NB4 (cell line): ENCODE measurements around the gene PASK.

Experiments
- DNase-seq: peaks from one replicate; pipeline ENCODE4 v3.0.0; 2010; ENCODE audit warnings: low read depth
- H3K4me3 ChIP-seq: one replicate; pipeline ENCODE4 v1.5.1; 2011; ENCODE audit warnings: mild to moderate bottlenecking, low read depth, low read length, moderate library complexity
- CTCF ChIP-seq: IDR thresholded peaks from one replicate; pipeline ENCODE4 v1.5.1; 2012; ENCODE audit warnings: low read depth, low read length
- MYC ChIP-seq: IDR thresholded peaks from 2 replicates; pipeline ENCODE4 v1.6.1; 2011; ENCODE audit warnings: low read depth, low read length
- POLR2A ChIP-seq: IDR thresholded peaks from 2 replicates; pipeline ENCODE4 v1.6.1; 2011; ENCODE audit warnings: mild to moderate bottlenecking; ENCODE audit not compliant: insufficient read length; ENCODE audit errors: extremely low read depth
- TF ChIP-seq, protein P1 (sequence below): IDR thresholded peaks from 2 replicates; pipeline ENCODE4 v1.6.1; 2011; ENCODE audit warnings: low read depth, low read length

Gene PASK

DNA sequence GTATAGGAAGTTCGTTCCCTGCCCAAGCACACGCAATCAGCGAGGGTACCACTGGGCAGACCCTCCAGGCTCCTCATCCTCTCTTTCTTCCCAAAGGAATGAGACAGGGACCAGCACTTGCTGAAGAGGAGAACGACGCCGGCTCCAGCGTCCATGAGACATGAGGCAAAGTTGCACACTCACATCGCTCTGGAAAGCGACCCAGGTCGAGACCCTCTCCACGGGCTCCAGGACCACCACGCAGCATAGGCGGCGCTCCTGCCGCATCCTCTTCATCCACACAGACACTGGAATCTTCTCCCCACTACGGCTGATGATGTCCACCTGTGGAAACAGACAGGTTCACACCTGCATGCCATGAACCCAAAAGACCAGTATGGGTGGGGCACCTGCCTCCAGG, 10.8 kb downstream of the PASK start:
- no peak overlapping the region for H3K4me3 ChIP-seq
- TF ChIP-seq POLR2A: no peak
- no peak for TF ChIP-seq CTCF
- no peak for TF ChIP-seq MYC
- TF ChIP-seq, protein P1, sequence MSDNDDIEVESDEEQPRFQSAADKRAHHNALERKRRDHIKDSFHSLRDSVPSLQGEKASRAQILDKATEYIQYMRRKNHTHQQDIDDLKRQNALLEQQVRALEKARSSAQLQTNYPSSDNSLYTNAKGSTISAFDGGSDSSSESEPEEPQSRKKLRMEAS: no peak
- no peak for DNase-seq

- DNase-seq: no peak
- H3K4me3 ChIP-seq: no peak overlapping the region
- TF ChIP-seq CTCF (no peak), MYC (no peak), POLR2A (no peak)
- TF ChIP-seq, protein P1: no peak
These were observed 11.7 kb downstream of the PASK start for GRCh38 chr2:241137276-241138190.

- TF ChIP-seq POLR2A (no peak), CTCF (no peak), MYC (no peak)
- TF ChIP-seq, protein P1: no peak
- no peak for DNase-seq
- H3K4me3 ChIP-seq: no peak overlapping the region
These were observed 12.5 kb downstream of the PASK start for GRCh38 chr2:241136661-241137260.

DNA sequence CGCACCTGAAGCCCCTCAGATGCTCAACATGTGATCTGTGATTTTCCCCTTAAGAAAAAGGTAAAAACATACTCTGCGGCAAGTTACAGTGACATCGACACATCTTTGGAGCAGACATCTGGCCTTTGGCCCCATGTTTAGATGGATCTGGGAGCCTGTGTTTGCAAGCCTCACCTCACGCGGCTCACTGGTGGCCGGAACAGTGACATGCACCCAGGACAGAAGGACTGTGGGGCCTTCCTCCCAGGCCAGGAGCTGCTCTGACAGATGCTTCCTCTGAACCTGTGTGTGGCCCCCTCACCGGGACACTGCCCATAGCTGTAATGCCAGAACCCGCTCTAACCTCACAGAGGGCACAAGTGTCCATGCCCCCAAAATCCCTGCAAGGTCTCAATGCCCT, 13.1 kb downstream of the PASK start:
- no peak overlapping the region for H3K4me3 ChIP-seq
- TF ChIP-seq POLR2A (no peak), MYC (no peak), CTCF (no peak)
- TF ChIP-seq, protein P1: no peak
- DNase-seq: no peak

- H3K4me3 ChIP-seq: no peak overlapping the region
- DNase-seq: no peak
- TF ChIP-seq, protein P1: no peak
- TF ChIP-seq CTCF: no peak
These were observed 13.5 kb downstream of the PASK start for GRCh38 chr2:241135737-241136136.
